Measurements from ENCODE around the gene CR1L. TPM values are rescaled to one million over a fixed set of nuclear protein-coding genes. Genes with fewer than 3 reads are reported as not detected.

CR1L gene
- total RNA-seq, 1 experiment from 2014 or later: not detected

DNA sequence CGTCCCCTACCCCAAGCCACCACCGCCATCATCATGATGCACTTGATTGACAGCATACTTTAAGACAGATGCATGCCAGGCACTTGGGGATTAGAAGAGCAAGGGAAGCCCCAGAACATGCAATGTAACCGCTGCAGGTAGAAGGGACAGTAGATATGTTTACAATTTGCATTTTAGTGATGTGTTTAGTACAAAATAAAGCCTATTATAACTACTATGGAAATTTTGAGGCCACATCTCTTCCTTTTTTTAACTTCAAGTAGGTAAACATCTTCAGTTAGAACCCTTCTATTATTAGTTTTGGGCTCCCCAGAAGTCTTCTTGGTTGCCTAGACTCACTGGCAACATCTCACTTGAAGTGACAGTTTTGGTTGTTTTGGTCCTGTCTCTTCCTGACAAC is 25.3 kb downstream of the CR1L start:
- in situ Hi-C loops (cut with HindIII; ENCODE audit: low pct_unique_long_range_greater_than_20kb, low sequenced_read_pairs) (no loop called here), intact Hi-C loops (cut with micrococcal nuclease; ENCODE audit: unreplicated experiment) (no loop called here)
- no peaks in the 10 kb centered on the region for H3K36me3 ChIP-seq (ENCODE audit: control insufficient read depth, insufficient read depth, low read length)
- CTCF ChIA-PET: no interaction called here
- H3K27ac ChIP-seq (ENCODE audit: low read length): no peak overlapping the region
- no peak for DNase-seq (ENCODE audit: low read depth, low spot score)
- peaks cover 14% of the 10 kb centered on the region for H3K27me3 ChIP-seq (ENCODE audit: control insufficient read depth, insufficient read depth, low read length)
- POLR2A ChIA-PET: no interaction called here
- TF ChIP-seq, protein P1, sequence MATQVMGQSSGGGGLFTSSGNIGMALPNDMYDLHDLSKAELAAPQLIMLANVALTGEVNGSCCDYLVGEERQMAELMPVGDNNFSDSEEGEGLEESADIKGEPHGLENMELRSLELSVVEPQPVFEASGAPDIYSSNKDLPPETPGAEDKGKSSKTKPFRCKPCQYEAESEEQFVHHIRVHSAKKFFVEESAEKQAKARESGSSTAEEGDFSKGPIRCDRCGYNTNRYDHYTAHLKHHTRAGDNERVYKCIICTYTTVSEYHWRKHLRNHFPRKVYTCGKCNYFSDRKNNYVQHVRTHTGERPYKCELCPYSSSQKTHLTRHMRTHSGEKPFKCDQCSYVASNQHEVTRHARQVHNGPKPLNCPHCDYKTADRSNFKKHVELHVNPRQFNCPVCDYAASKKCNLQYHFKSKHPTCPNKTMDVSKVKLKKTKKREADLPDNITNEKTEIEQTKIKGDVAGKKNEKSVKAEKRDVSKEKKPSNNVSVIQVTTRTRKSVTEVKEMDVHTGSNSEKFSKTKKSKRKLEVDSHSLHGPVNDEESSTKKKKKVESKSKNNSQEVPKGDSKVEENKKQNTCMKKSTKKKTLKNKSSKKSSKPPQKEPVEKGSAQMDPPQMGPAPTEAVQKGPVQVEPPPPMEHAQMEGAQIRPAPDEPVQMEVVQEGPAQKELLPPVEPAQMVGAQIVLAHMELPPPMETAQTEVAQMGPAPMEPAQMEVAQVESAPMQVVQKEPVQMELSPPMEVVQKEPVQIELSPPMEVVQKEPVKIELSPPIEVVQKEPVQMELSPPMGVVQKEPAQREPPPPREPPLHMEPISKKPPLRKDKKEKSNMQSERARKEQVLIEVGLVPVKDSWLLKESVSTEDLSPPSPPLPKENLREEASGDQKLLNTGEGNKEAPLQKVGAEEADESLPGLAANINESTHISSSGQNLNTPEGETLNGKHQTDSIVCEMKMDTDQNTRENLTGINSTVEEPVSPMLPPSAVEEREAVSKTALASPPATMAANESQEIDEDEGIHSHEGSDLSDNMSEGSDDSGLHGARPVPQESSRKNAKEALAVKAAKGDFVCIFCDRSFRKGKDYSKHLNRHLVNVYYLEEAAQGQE (IDR thresholded peaks at IDR 0.05; ENCODE audit: insufficient read depth in 1 of 2, low read depth in 2 of 2, low read length in 1 of 2): no peak
- TF ChIP-seq SIN3A (IDR thresholded peaks at IDR 0.05; ENCODE audit: borderline replicate concordance, insufficient read depth, low read depth, low read length) (no peak), TCF7L2 (IDR thresholded peaks at IDR 0.05; ENCODE audit: low read depth, low read length) (no peak), POLR2AphosphoS5 (IDR thresholded peaks at IDR 0.05; ENCODE audit: low read depth, low read length) (no peak)
- TF ChIP-seq, protein P2, sequence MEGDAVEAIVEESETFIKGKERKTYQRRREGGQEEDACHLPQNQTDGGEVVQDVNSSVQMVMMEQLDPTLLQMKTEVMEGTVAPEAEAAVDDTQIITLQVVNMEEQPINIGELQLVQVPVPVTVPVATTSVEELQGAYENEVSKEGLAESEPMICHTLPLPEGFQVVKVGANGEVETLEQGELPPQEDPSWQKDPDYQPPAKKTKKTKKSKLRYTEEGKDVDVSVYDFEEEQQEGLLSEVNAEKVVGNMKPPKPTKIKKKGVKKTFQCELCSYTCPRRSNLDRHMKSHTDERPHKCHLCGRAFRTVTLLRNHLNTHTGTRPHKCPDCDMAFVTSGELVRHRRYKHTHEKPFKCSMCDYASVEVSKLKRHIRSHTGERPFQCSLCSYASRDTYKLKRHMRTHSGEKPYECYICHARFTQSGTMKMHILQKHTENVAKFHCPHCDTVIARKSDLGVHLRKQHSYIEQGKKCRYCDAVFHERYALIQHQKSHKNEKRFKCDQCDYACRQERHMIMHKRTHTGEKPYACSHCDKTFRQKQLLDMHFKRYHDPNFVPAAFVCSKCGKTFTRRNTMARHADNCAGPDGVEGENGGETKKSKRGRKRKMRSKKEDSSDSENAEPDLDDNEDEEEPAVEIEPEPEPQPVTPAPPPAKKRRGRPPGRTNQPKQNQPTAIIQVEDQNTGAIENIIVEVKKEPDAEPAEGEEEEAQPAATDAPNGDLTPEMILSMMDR (IDR thresholded peaks at IDR 0.05): no peak
- no peak overlapping the region for H3K4me3 ChIP-seq (ENCODE audit: low read depth in 2 of 2, low read length in 2 of 2)
- BruUV-seq (replicated peaks): no TSS peak
- no peak for ATAC-seq
- no peaks in the 10 kb centered on the region for H3K9me3 ChIP-seq (ENCODE audit: control insufficient read depth, insufficient read depth, low read depth, low read length)
- H3K4me1 ChIP-seq (ENCODE audit: control insufficient read depth, insufficient read depth, low read length): no peaks in the 10 kb centered on the region

DNA sequence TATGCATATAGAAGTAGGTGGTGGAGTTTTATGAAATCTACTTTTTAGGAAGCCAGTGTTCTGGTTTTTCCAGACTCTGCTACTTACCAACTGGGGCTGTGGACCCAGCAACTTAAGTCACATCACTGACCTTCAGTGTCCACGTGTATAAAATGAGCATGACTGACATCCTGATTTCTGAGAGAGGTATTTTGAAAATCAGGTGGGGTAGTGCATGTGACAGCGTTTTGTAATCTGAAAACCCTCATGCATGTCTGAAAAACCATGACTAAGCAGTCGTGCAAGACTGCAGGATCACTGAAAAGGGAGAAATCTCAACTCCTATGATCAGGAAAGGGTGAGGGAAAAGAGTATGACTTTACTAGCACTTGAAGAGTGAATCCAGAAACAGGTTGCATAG is 26.1 kb downstream of the CR1L start:
- Histone ChIP-seq H3K36me3 (ENCODE audit: control insufficient read depth, insufficient read depth, low read length) (no peaks in the 10 kb centered on the region), H3K9me3 (ENCODE audit: control insufficient read depth, insufficient read depth, low read depth, low read length) (no peaks in the 10 kb centered on the region), H3K27me3 (ENCODE audit: control insufficient read depth, insufficient read depth, low read length) (peaks cover 14% of the 10 kb centered on the region), H3K4me1 (ENCODE audit: control insufficient read depth, insufficient read depth, low read length) (no peaks in the 10 kb centered on the region), H3K27ac (ENCODE audit: low read length) (no peak overlapping the region), H3K4me3 (ENCODE audit: low read depth in 2 of 2, low read length in 2 of 2) (no peak overlapping the region)
- TF ChIP-seq, protein P1 (IDR thresholded peaks at IDR 0.05; ENCODE audit: insufficient read depth in 1 of 2, low read depth in 2 of 2, low read length in 1 of 2): no peak
- TF ChIP-seq SIN3A (IDR thresholded peaks at IDR 0.05; ENCODE audit: borderline replicate concordance, insufficient read depth, low read depth, low read length) (no peak), POLR2AphosphoS5 (IDR thresholded peaks at IDR 0.05; ENCODE audit: low read depth, low read length) (no peak), TCF7L2 (IDR thresholded peaks at IDR 0.05; ENCODE audit: low read depth, low read length) (no peak)
- TF ChIP-seq, protein P2 (IDR thresholded peaks at IDR 0.05): no peak
- intact Hi-C loops (cut with micrococcal nuclease; ENCODE audit: unreplicated experiment) (no loop called here), in situ Hi-C loops (cut with HindIII; ENCODE audit: low pct_unique_long_range_greater_than_20kb, low sequenced_read_pairs) (no loop called here)
- no peak for ATAC-seq
- no TSS peak for BruUV-seq (replicated peaks)
- ChIA-PET CTCF (no interaction called here), POLR2A (no interaction called here)
- no peak for DNase-seq (ENCODE audit: low read depth, low spot score)
